Ishikawa (cell line): ENCODE measurements around the gene OR2V2.

Source experiments
- EGR1 ChIP-seq: IDR thresholded peaks from 2 replicates; pipeline ENCODE4 v1.6.1; 2012
- EP300 ChIP-seq: IDR thresholded peaks from 2 replicates; pipeline ENCODE4 v1.6.1; 2012; ENCODE audit warnings: borderline replicate concordance
- NFIC ChIP-seq: IDR thresholded peaks from 2 replicates; pipeline ENCODE4 v1.6.1; 2012
- RAD21 ChIP-seq: IDR thresholded peaks from 2 replicates; pipeline ENCODE4 v1.6.1; 2012; ENCODE audit warnings: low read depth
- TAF1 ChIP-seq: IDR thresholded peaks from 2 replicates; pipeline ENCODE4 v1.6.1; 2012; ENCODE audit warnings: low read depth, mild to moderate bottlenecking
- YY1 ChIP-seq: IDR thresholded peaks from 2 replicates; pipeline ENCODE4 v1.6.1; 2012; ENCODE audit warnings: low read depth
- TF ChIP-seq, protein P1 (sequence below): IDR thresholded peaks from 2 replicates; pipeline ENCODE4 v1.6.1; 2012
- TF ChIP-seq, protein P2 (sequence below): IDR thresholded peaks from 2 replicates; pipeline ENCODE4 v1.6.1; 2012; ENCODE audit warnings: low read depth, mild to moderate bottlenecking

DNA sequence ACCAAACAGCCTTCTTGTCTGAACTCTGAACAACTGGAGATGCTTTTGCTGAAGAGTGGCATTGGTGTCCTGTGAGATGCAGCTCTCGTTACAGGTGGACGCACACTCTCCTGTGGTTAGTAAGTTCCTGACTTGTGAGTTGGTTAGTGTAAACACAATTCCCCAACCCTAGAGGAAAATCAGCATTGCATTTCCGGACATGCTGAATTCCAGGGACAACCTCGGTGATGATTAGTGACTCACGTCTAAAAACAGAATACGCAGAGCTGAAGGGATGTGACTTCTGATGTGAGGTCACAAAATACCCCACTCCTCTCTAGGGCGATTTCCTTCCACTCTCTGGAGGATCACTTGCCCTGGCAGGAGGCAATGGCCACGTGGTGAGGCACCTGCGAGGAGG, 5.0 kb downstream of the OR2V2 start:
- TF ChIP-seq EP300, result no peak
- TF ChIP-seq RAD21, result no peak
- no peak for TF ChIP-seq EGR1
- no peak for TF ChIP-seq TAF1
- TF ChIP-seq, protein P1, sequence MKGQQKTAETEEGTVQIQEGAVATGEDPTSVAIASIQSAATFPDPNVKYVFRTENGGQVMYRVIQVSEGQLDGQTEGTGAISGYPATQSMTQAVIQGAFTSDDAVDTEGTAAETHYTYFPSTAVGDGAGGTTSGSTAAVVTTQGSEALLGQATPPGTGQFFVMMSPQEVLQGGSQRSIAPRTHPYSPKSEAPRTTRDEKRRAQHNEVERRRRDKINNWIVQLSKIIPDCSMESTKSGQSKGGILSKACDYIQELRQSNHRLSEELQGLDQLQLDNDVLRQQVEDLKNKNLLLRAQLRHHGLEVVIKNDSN, result no peak
- TF ChIP-seq, protein P2, sequence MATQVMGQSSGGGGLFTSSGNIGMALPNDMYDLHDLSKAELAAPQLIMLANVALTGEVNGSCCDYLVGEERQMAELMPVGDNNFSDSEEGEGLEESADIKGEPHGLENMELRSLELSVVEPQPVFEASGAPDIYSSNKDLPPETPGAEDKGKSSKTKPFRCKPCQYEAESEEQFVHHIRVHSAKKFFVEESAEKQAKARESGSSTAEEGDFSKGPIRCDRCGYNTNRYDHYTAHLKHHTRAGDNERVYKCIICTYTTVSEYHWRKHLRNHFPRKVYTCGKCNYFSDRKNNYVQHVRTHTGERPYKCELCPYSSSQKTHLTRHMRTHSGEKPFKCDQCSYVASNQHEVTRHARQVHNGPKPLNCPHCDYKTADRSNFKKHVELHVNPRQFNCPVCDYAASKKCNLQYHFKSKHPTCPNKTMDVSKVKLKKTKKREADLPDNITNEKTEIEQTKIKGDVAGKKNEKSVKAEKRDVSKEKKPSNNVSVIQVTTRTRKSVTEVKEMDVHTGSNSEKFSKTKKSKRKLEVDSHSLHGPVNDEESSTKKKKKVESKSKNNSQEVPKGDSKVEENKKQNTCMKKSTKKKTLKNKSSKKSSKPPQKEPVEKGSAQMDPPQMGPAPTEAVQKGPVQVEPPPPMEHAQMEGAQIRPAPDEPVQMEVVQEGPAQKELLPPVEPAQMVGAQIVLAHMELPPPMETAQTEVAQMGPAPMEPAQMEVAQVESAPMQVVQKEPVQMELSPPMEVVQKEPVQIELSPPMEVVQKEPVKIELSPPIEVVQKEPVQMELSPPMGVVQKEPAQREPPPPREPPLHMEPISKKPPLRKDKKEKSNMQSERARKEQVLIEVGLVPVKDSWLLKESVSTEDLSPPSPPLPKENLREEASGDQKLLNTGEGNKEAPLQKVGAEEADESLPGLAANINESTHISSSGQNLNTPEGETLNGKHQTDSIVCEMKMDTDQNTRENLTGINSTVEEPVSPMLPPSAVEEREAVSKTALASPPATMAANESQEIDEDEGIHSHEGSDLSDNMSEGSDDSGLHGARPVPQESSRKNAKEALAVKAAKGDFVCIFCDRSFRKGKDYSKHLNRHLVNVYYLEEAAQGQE, result no peak
- no peak for TF ChIP-seq YY1
- no peak for TF ChIP-seq NFIC
